Measurements from ENCODE around the gene CAPN9.

DNA sequence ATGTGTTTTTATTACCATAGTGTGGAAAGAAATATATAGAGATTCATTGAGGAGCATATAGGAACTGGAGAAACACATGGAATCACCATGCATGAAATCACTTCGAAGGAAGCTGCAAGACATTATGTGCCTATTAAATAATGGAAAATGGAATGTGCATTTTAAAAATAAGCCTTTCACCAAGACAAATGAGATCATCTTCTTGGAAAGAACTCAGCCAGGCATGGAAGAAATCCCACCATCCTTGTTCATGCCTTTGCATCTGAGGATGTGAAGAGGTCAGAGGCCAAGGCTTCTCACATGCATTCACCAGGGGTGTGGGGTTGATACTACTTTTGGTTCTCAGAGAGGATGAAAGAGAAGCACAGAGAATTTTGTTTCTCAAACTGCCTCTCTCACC is 71.2 kb downstream of the CAPN9 start:
- TF ChIP-seq, protein P1, sequence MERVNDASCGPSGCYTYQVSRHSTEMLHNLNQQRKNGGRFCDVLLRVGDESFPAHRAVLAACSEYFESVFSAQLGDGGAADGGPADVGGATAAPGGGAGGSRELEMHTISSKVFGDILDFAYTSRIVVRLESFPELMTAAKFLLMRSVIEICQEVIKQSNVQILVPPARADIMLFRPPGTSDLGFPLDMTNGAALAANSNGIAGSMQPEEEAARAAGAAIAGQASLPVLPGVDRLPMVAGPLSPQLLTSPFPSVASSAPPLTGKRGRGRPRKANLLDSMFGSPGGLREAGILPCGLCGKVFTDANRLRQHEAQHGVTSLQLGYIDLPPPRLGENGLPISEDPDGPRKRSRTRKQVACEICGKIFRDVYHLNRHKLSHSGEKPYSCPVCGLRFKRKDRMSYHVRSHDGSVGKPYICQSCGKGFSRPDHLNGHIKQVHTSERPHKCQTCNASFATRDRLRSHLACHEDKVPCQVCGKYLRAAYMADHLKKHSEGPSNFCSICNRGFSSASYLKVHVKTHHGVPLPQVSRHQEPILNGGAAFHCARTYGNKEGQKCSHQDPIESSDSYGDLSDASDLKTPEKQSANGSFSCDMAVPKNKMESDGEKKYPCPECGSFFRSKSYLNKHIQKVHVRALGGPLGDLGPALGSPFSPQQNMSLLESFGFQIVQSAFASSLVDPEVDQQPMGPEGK (CRISPR knock-in tag; IDR thresholded peaks at IDR 0.05; ENCODE audit: borderline replicate concordance), result no peak
- TF ChIP-seq, protein P2, sequence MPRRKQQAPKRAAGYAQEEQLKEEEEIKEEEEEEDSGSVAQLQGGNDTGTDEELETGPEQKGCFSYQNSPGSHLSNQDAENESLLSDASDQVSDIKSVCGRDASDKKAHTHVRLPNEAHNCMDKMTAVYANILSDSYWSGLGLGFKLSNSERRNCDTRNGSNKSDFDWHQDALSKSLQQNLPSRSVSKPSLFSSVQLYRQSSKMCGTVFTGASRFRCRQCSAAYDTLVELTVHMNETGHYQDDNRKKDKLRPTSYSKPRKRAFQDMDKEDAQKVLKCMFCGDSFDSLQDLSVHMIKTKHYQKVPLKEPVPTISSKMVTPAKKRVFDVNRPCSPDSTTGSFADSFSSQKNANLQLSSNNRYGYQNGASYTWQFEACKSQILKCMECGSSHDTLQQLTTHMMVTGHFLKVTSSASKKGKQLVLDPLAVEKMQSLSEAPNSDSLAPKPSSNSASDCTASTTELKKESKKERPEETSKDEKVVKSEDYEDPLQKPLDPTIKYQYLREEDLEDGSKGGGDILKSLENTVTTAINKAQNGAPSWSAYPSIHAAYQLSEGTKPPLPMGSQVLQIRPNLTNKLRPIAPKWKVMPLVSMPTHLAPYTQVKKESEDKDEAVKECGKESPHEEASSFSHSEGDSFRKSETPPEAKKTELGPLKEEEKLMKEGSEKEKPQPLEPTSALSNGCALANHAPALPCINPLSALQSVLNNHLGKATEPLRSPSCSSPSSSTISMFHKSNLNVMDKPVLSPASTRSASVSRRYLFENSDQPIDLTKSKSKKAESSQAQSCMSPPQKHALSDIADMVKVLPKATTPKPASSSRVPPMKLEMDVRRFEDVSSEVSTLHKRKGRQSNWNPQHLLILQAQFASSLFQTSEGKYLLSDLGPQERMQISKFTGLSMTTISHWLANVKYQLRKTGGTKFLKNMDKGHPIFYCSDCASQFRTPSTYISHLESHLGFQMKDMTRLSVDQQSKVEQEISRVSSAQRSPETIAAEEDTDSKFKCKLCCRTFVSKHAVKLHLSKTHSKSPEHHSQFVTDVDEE (CRISPR knock-in tag; IDR thresholded peaks at IDR 0.05), result no peak
- TF ChIP-seq BACH2 (CRISPR knock-in tag; IDR thresholded peaks at IDR 0.05; ENCODE audit: borderline replicate concordance) (no peak), ZNF8 (CRISPR knock-in tag; IDR thresholded peaks at IDR 0.05) (no peak), ARNTL (CRISPR knock-in tag; IDR thresholded peaks at IDR 0.05; ENCODE audit: borderline replicate concordance, low read depth) (no peak), ZFP3 (CRISPR knock-in tag; IDR thresholded peaks at IDR 0.05) (no peak), ZC3H10 (CRISPR knock-in tag; IDR thresholded peaks at IDR 0.05) (no peak)
